ENCODE results near the gene GPA33. TPM values are rescaled to one million over a fixed set of nuclear protein-coding genes. Genes with fewer than 3 reads are reported as not detected.
A peak's percentile ranks its signal among the peaks of the same experiment; 100 is the strongest.

Gene GPA33
- total RNA-seq, 1 donor from 2014 or later, result not detected

DNA sequence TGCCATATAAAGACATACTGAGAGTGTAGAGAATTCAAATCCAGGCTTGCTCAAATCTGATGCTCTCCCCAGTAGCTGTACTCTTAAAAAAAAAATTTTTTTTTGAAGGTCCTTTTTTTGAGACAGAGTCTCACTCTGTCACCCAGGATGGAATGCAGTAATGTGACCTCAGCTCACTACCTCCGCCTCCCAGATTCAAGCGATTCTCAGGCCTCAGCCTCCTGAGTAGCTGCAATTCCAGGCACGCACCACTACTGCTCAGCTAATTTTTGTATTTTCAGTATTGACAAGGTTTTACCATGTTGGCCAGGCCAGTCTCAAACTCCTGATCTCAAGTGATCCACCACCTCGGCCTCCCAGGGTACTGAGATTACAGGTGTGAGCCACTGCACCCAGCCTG is 32.4 kb upstream of the GPA33 start:
- TF ChIP-seq CTCF (IDR thresholded peaks at IDR 0.05; ENCODE audit: unreplicated experiment), result no peak

DNA sequence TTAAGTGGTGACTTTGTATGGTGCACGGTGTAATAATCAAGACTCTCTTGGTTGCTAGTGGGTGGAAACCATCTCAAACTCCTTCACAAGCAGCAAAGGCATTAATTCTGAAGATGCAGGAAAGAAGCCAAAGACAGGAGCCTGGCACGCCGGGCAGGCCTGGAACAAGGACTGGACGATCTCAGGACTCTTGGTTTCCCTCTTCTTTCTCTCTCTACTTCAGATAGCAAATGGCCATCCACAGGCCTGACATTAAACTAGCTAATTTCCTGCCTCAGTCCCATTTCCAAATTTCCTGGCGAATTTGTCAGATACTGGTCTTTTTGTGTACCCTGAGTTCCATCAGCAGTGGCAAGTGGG is 31.9 kb upstream of the GPA33 start:
- Mint-ChIP-seq H3K9me3 (ENCODE audit: low read depth) (no peaks in the 10 kb centered on the region), H3K4me1 (ENCODE audit: low read depth) (peaks cover 2% of the 10 kb centered on the region), H3K27ac (no peak overlapping the region), H3K36me3 (ENCODE audit: insufficient read depth) (no peaks in the 10 kb centered on the region), H3K27me3 (peaks cover 62% of the 10 kb centered on the region), H3K4me3 (ENCODE audit: low read depth) (no peak overlapping the region)
- DNase-seq (ENCODE audit: low spot score, unreplicated experiment), result no peak
- TF ChIP-seq CTCF (IDR thresholded peaks at IDR 0.05; ENCODE audit: unreplicated experiment), result no peak

More for the DNA sequence above, 32.4 kb upstream of the GPA33 start:
- Mint-ChIP-seq H3K4me3 (ENCODE audit: low read depth) (no peak overlapping the region), H3K27me3 (peaks cover 67% of the 10 kb centered on the region), H3K9me3 (ENCODE audit: low read depth) (no peaks in the 10 kb centered on the region), H3K4me1 (ENCODE audit: low read depth) (peaks cover 2% of the 10 kb centered on the region), H3K36me3 (ENCODE audit: insufficient read depth) (no peaks in the 10 kb centered on the region), H3K27ac (peak overlapping the region; percentile 46)
- no peak for DNase-seq (ENCODE audit: low spot score, unreplicated experiment)

DNA sequence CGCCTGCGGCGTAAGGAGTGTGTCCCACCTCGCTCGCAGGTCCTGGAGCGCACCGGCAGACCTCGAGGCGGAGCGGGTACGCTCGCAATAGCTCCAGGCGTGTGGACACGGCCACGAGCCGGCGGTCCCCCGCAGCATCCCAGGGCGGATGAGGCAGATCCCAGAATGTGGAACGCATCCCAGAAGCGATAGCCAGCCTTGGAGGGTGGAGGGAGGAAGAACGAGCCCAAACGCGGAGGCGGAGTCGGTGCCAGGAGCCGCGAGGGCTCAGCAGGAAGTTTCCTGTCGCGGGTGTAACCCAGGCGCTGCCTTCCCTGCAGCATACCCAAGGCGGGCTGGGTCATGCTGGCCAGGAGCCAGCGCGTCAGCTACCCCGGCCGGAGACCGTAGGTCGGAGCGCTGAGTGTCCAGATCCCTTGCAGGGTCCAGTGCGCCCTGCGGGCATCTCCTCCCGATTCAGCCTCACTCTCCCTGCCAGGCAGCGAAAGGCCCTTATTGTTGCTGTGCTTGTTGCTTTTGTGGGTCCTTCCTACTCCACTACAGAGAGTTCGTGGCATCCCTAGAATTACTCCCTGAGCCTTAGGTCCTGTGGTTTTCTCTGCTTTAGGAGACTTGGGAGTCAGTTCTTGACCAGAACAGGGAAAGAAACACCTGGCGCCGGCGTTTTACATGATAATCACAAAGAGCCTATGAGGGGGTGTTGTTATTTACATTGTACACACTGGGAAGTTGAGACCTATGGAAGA is 31.4 kb upstream of the GPA33 start:
- TF ChIP-seq CTCF (IDR thresholded peaks at IDR 0.05; ENCODE audit: unreplicated experiment), result no peak

GRCh38 chr1:167120899-167121298 is 30.7 kb upstream of the GPA33 start:
- no peak overlapping the region for H3K27ac Mint-ChIP-seq
- H3K27me3 Mint-ChIP-seq, result peaks cover 52% of the 10 kb centered on the region
- no peak for DNase-seq (ENCODE audit: low spot score, unreplicated experiment)
- peaks cover 2% of the 10 kb centered on the region for H3K4me1 Mint-ChIP-seq (ENCODE audit: low read depth)
- peak overlapping the region; percentile 77 for H3K4me3 Mint-ChIP-seq (ENCODE audit: low read depth)
- H3K36me3 Mint-ChIP-seq (ENCODE audit: insufficient read depth), result no peaks in the 10 kb centered on the region
- no peak for TF ChIP-seq CTCF (IDR thresholded peaks at IDR 0.05; ENCODE audit: unreplicated experiment)
- no peaks in the 10 kb centered on the region for H3K9me3 Mint-ChIP-seq (ENCODE audit: low read depth)

More for the DNA sequence above, 31.4 kb upstream of the GPA33 start:
- Mint-ChIP-seq H3K9me3 (ENCODE audit: low read depth) (no peaks in the 10 kb centered on the region), H3K27ac (peak overlapping the region; percentile 39), H3K4me1 (ENCODE audit: low read depth) (peaks cover 2% of the 10 kb centered on the region), H3K36me3 (ENCODE audit: insufficient read depth) (no peaks in the 10 kb centered on the region), H3K27me3 (peaks cover 56% of the 10 kb centered on the region), H3K4me3 (ENCODE audit: low read depth) (peak overlapping the region; percentile 77)
- DNase-seq (ENCODE audit: low spot score, unreplicated experiment), result peak; percentile 23

GRCh38 chr1:167119696-167120095 is 29.5 kb upstream of the GPA33 start:
- DNase-seq (ENCODE audit: low spot score, unreplicated experiment), result no peak
- H3K27ac Mint-ChIP-seq, result no peak overlapping the region
- H3K27me3 Mint-ChIP-seq, result peaks cover 52% of the 10 kb centered on the region
- peaks cover 2% of the 10 kb centered on the region for H3K4me1 Mint-ChIP-seq (ENCODE audit: low read depth)
- no peaks in the 10 kb centered on the region for H3K9me3 Mint-ChIP-seq (ENCODE audit: low read depth)
- no peak overlapping the region for H3K4me3 Mint-ChIP-seq (ENCODE audit: low read depth)
- TF ChIP-seq CTCF (IDR thresholded peaks at IDR 0.05; ENCODE audit: unreplicated experiment), result no peak
- H3K36me3 Mint-ChIP-seq (ENCODE audit: insufficient read depth), result no peaks in the 10 kb centered on the region
